ENCODE results near the gene LBR.

Gene LBR

GRCh38 chr1:225453797-225454648 lies 26.2 kb upstream of the LBR start:
- Histone ChIP-seq H3K36me3 (ENCODE audit: control insufficient read depth in 1 of 2, insufficient read depth in 2 of 2, low read length in 2 of 2) (no peaks in the 10 kb centered on the region), H2BK120ac (ENCODE audit: insufficient read depth, low read length, poor library complexity) (no peak overlapping the region), H3K79me2 (ENCODE audit: control insufficient read depth, insufficient read depth, low read length, poor library complexity) (no peaks in the 10 kb centered on the region), H4K91ac (ENCODE audit: low read depth, low read length) (no peak overlapping the region), H3K4me3 (ENCODE audit: low read depth, low read length) (no peak overlapping the region), H2BK5ac (ENCODE audit: low read depth, low read length, poor library complexity) (no peak overlapping the region), H3K27ac (ENCODE audit: low read depth, low read length) (no peak overlapping the region), H3K18ac (ENCODE audit: low read length) (no peak overlapping the region), H3K4ac (ENCODE audit: low read depth, low read length) (no peak overlapping the region), H3K23ac (ENCODE audit: low read length) (no peak overlapping the region), H3K9me3 (ENCODE audit: insufficient read depth, low read depth, low read length) (no peaks in the 10 kb centered on the region), H2BK12ac (ENCODE audit: low read length) (no peak overlapping the region), H3K27me3 (ENCODE audit: insufficient read depth, low read length) (no peaks in the 10 kb centered on the region), H2AFZ (ENCODE audit: insufficient read depth, low read length, poor library complexity) (no peak overlapping the region), H2AK5ac (ENCODE audit: low read length) (no peak overlapping the region), H3K14ac (ENCODE audit: low read length) (no peak overlapping the region), H4K8ac (ENCODE audit: low read depth, low read length) (no peak overlapping the region), H3K9ac (ENCODE audit: low read length) (no peak overlapping the region), H3K4me2 (ENCODE audit: low read length) (no peak overlapping the region), H3K4me1 (ENCODE audit: control insufficient read depth in 1 of 2, insufficient read depth in 2 of 2, low read length in 2 of 2) (peaks cover 0 to 6% of the 10 kb centered on the region in 2 experiments), H3K79me1 (ENCODE audit: low read length) (no peaks in the 10 kb centered on the region), H4K12ac (ENCODE audit: low read depth, low read length) (no peak overlapping the region)
- no CpG with 5 or more reads among the region's 5 CpGs for WGBS (ENCODE audit: extremely low coverage, insufficient coverage, insufficient read length)
- DNase-seq = peak in 1 of 2 donors; percentile 37

DNA sequence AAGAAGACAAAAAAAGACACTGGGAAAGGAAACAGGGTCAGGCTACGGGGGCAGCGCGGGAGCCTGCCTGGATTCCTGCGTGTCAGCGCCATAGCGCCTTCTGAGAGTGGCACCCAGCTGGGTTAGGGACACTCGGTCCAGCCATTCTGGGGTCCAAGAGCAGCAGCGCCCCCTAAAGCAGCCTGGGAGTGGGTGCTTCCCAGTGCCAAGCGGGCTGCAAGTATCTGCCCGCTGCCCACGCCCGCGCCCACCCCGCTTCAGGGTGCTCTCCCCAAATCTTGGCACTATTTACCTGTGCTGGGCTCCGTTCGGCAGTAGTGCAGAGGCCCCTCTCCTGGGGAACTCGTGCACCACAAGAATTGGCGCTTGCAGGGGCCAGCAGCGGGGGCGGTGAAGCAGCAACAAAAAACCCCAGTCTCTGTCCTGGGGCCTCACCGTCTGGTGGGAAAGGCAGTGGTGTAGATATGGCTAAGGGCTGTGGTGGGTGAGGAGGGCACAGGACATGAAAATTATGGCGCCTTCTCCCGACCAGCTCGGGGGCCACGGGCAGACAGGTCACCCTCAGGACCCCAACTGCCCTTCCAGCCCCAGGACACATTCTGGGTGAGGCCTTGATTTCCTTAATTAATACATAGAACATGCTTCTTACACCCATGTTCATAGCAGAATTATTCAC lies 24.1 kb upstream of the LBR start:
- no peak overlapping the region for H3K14ac ChIP-seq (ENCODE audit: low read length)
- no CpG with 5 or more reads among the region's 25 CpGs for WGBS (ENCODE audit: extremely low coverage, insufficient coverage, insufficient read length)
- no peak overlapping the region for H4K12ac ChIP-seq (ENCODE audit: low read depth, low read length)
- no peak overlapping the region for H2AFZ ChIP-seq (ENCODE audit: insufficient read depth, low read length, poor library complexity)
- no peak overlapping the region for H3K27ac ChIP-seq (ENCODE audit: low read depth, low read length)
- H3K79me2 ChIP-seq (ENCODE audit: control insufficient read depth, insufficient read depth, low read length, poor library complexity) = no peaks in the 10 kb centered on the region
- DNase-seq = no peak
- H2BK12ac ChIP-seq (ENCODE audit: low read length) = peak overlapping the region; percentile 2
- no peaks in the 10 kb centered on the region for H3K36me3 ChIP-seq (ENCODE audit: control insufficient read depth in 1 of 2, insufficient read depth in 2 of 2, low read length in 2 of 2)
- H3K18ac ChIP-seq (ENCODE audit: low read length) = no peak overlapping the region
- H3K4me2 ChIP-seq (ENCODE audit: low read length) = no peak overlapping the region
- no peak overlapping the region for H2BK120ac ChIP-seq (ENCODE audit: insufficient read depth, low read length, poor library complexity)
- no peak overlapping the region for H2AK5ac ChIP-seq (ENCODE audit: low read length)
- H3K27me3 ChIP-seq (ENCODE audit: insufficient read depth, low read length) = no peaks in the 10 kb centered on the region
- H3K4me3 ChIP-seq (ENCODE audit: low read depth, low read length) = no peak overlapping the region
- no peak overlapping the region for H4K91ac ChIP-seq (ENCODE audit: low read depth, low read length)
- no peak overlapping the region for H3K4ac ChIP-seq (ENCODE audit: low read depth, low read length)
- H3K9me3 ChIP-seq (ENCODE audit: insufficient read depth, low read depth, low read length) = no peaks in the 10 kb centered on the region
- no peak overlapping the region for H4K8ac ChIP-seq (ENCODE audit: low read depth, low read length)
- no peak overlapping the region for H3K9ac ChIP-seq (ENCODE audit: low read length)
- H3K23ac ChIP-seq (ENCODE audit: low read length) = no peak overlapping the region
- peaks cover 7 to 14% of the 10 kb centered on the region in 2 experiments for H3K4me1 ChIP-seq (ENCODE audit: control insufficient read depth in 1 of 2, insufficient read depth in 2 of 2, low read length in 2 of 2)
- H3K79me1 ChIP-seq (ENCODE audit: low read length) = no peaks in the 10 kb centered on the region
- H2BK5ac ChIP-seq (ENCODE audit: low read depth, low read length, poor library complexity) = no peak overlapping the region

GRCh38 chr1:225451340-225451739 lies 23.5 kb upstream of the LBR start:
- no peaks in the 10 kb centered on the region for H3K36me3 ChIP-seq (ENCODE audit: control insufficient read depth in 1 of 2, insufficient read depth in 2 of 2, low read length in 2 of 2)
- no peak overlapping the region for H2AK5ac ChIP-seq (ENCODE audit: low read length)
- H3K4me2 ChIP-seq (ENCODE audit: low read length) = no peak overlapping the region
- no peak overlapping the region for H2BK5ac ChIP-seq (ENCODE audit: low read depth, low read length, poor library complexity)
- H3K27me3 ChIP-seq (ENCODE audit: insufficient read depth, low read length) = no peaks in the 10 kb centered on the region
- H2BK12ac ChIP-seq (ENCODE audit: low read length) = no peak overlapping the region
- no peaks in the 10 kb centered on the region for H3K79me2 ChIP-seq (ENCODE audit: control insufficient read depth, insufficient read depth, low read length, poor library complexity)
- H3K79me1 ChIP-seq (ENCODE audit: low read length) = peaks cover 2% of the 10 kb centered on the region
- no peak overlapping the region for H3K4me3 ChIP-seq (ENCODE audit: low read depth, low read length)
- no peak for DNase-seq
- no peak overlapping the region for H3K9ac ChIP-seq (ENCODE audit: low read length)
- no peak overlapping the region for H4K8ac ChIP-seq (ENCODE audit: low read depth, low read length)
- H2BK120ac ChIP-seq (ENCODE audit: insufficient read depth, low read length, poor library complexity) = no peak overlapping the region
- no peak overlapping the region for H4K12ac ChIP-seq (ENCODE audit: low read depth, low read length)
- H3K27ac ChIP-seq (ENCODE audit: low read depth, low read length) = no peak overlapping the region
- no peak overlapping the region for H3K4ac ChIP-seq (ENCODE audit: low read depth, low read length)
- H2AFZ ChIP-seq (ENCODE audit: insufficient read depth, low read length, poor library complexity) = no peak overlapping the region
- H3K23ac ChIP-seq (ENCODE audit: low read length) = no peak overlapping the region
- H4K91ac ChIP-seq (ENCODE audit: low read depth, low read length) = no peak overlapping the region
- H3K9me3 ChIP-seq (ENCODE audit: insufficient read depth, low read depth, low read length) = no peaks in the 10 kb centered on the region
- H3K4me1 ChIP-seq (ENCODE audit: control insufficient read depth in 1 of 2, insufficient read depth in 2 of 2, low read length in 2 of 2) = peaks cover 14 to 19% of the 10 kb centered on the region in 2 experiments
- WGBS (ENCODE audit: extremely low coverage, insufficient coverage, insufficient read length) = no CpG with 5 or more reads among the region's 6 CpGs
- H3K14ac ChIP-seq (ENCODE audit: low read length) = no peak overlapping the region
- no peak overlapping the region for H3K18ac ChIP-seq (ENCODE audit: low read length)

DNA sequence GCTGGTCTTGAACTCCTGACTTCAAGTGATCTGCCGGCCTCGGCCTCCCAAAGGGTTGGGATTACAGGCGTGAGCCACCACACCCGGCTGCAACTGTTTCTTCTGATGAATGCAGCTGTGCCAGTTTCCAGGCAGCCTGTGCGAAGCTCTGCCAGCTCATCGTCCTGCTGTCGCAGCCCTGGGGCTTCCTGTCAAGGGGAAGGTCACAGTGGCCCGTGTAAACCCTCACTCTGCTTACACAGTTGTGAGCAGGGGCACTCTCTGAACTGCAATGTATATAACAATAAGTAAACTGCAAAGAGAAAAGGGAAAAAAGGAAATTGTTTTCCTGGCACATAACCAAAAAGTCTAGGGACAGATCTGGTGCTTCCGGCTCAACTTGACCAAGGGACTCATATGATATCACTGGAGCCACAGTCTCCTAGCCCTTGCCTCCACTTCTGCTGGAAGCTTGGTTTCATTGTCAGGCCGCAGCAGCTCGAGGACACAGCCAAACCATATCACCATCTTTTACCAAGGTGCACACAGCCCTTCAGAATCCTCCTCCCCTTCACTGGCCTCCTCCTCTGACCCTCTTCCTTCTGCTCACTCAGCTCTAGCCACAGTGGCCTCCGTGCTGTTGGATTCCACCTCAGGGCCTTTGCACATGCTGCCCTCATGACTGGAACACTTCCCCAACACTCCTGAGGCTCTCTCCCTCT lies 22.8 kb upstream of the LBR start:
- Histone ChIP-seq H2AK5ac (ENCODE audit: low read length) (no peak overlapping the region), H3K4me3 (ENCODE audit: low read depth, low read length) (no peak overlapping the region), H3K4me1 (ENCODE audit: control insufficient read depth in 1 of 2, insufficient read depth in 2 of 2, low read length in 2 of 2) (peaks cover 19 to 26% of the 10 kb centered on the region in 2 experiments), H3K23ac (ENCODE audit: low read length) (no peak overlapping the region), H3K27me3 (ENCODE audit: insufficient read depth, low read length) (no peaks in the 10 kb centered on the region), H3K9me3 (ENCODE audit: insufficient read depth, low read depth, low read length) (no peaks in the 10 kb centered on the region), H4K12ac (ENCODE audit: low read depth, low read length) (no peak overlapping the region), H4K91ac (ENCODE audit: low read depth, low read length) (no peak overlapping the region), H3K79me1 (ENCODE audit: low read length) (peaks cover 2% of the 10 kb centered on the region), H3K4me2 (ENCODE audit: low read length) (no peak overlapping the region), H2BK12ac (ENCODE audit: low read length) (no peak overlapping the region), H3K27ac (ENCODE audit: low read depth, low read length) (no peak overlapping the region), H3K18ac (ENCODE audit: low read length) (no peak overlapping the region), H3K4ac (ENCODE audit: low read depth, low read length) (no peak overlapping the region), H2BK5ac (ENCODE audit: low read depth, low read length, poor library complexity) (no peak overlapping the region), H2BK120ac (ENCODE audit: insufficient read depth, low read length, poor library complexity) (no peak overlapping the region), H3K79me2 (ENCODE audit: control insufficient read depth, insufficient read depth, low read length, poor library complexity) (no peaks in the 10 kb centered on the region), H3K9ac (ENCODE audit: low read length) (no peak overlapping the region), H3K36me3 (ENCODE audit: control insufficient read depth in 1 of 2, insufficient read depth in 2 of 2, low read length in 2 of 2) (no peaks in the 10 kb centered on the region), H4K8ac (ENCODE audit: low read depth, low read length) (no peak overlapping the region), H3K14ac (ENCODE audit: low read length) (no peak overlapping the region), H2AFZ (ENCODE audit: insufficient read depth, low read length, poor library complexity) (no peak overlapping the region)
- no CpG with 5 or more reads among the region's 12 CpGs for WGBS (ENCODE audit: extremely low coverage, insufficient coverage, insufficient read length)
- DNase-seq = no peak

Data from trophoblast cell (in vitro differentiated cells and primary cell).